Activated T-cell treated with anti-CD3 and anti-CD28 coated beads, Interleukin-2, amount 50 U/mL, for 24 hours (primary cell): ENCODE results near the gene ASPM.
"Not testable (repeated sequence)": the region's sequence is repeated elsewhere in the genome, so short reads cannot be mapped to it uniquely, and the experiment has no call there.

ENCODE experiments used
- DNase-seq: peaks from one replicate; pipeline ENCODE4 v3.0.0-alpha.2; 2020
- H3K27ac Mint-ChIP-seq: 2 replicates; pipeline ENCODE4 v1.8.0; 2020; ENCODE audit warnings: mild to moderate bottlenecking, mixed read lengths
- H3K27me3 Mint-ChIP-seq: 2 replicates; pipeline ENCODE4 v1.8.0; 2020; ENCODE audit warnings: mixed read lengths
- H3K36me3 Mint-ChIP-seq: 2 replicates; pipeline ENCODE4 v1.8.0; 2020; ENCODE audit warnings: low read depth, mixed read lengths
- H3K4me1 Mint-ChIP-seq: 2 replicates; pipeline ENCODE4 v1.8.0; 2020; ENCODE audit warnings: low read depth, mixed read lengths
- H3K4me3 Mint-ChIP-seq: 2 replicates; pipeline ENCODE4 v1.8.0; 2020; ENCODE audit warnings: mild to moderate bottlenecking, moderate library complexity, mixed read lengths
- H3K9me3 Mint-ChIP-seq: 2 replicates; pipeline ENCODE4 v1.8.0; 2020; ENCODE audit warnings: mixed read lengths

Gene ASPM

DNA sequence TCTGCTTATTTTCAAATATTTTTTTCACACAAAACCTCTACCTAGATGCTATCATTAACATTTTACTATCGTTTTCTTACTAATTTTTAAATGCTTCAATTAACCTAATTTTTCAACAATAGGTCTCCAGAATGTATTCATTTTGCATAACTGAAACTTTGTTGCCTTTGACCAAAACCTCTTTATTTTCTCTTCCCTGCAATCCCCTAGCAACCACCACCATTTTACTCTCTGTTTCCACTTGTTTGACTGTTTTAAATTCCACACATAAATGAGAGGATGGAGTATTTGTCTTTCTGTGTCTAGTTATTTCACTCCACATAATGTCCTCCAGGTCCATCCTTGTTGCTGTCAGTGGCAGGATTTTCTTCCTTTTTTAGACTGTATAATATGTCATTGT is 69.9 kb downstream of the ASPM start:
- DNase-seq, result no peak
- no peak overlapping the region for H3K27ac Mint-ChIP-seq
- peaks cover 16% of the 10 kb centered on the region for H3K9me3 Mint-ChIP-seq

DNA sequence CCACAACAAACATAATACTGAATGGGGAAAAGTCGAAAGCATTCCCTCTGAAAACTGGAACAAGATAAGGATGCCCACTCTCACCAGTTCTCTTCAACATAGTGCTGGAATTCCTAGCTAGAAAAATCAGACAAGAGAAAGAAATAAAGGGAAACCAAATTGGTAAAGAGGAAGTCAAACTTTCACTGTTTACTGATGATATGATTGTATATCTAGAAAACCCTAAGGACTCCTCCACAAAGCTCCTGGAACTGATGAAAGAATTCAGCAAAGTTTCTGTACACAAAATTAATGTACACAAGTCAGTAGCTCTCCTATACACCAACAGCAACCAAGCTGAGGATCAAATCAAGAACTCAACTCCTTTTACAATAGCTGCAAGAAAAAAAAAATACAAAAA is 72.5 kb downstream of the ASPM start:
- no peak overlapping the region for H3K4me3 Mint-ChIP-seq
- peaks cover 9% of the 10 kb centered on the region for H3K27me3 Mint-ChIP-seq
- H3K36me3 Mint-ChIP-seq, result no peaks in the 10 kb centered on the region

More for the DNA sequence above, 69.9 kb downstream of the ASPM start:
- Mint-ChIP-seq H3K4me1 (no peaks in the 10 kb centered on the region), H3K4me3 (no peak overlapping the region), H3K27me3 (peaks cover 10% of the 10 kb centered on the region), H3K36me3 (peaks cover under 1% of the 10 kb centered on the region)

DNA sequence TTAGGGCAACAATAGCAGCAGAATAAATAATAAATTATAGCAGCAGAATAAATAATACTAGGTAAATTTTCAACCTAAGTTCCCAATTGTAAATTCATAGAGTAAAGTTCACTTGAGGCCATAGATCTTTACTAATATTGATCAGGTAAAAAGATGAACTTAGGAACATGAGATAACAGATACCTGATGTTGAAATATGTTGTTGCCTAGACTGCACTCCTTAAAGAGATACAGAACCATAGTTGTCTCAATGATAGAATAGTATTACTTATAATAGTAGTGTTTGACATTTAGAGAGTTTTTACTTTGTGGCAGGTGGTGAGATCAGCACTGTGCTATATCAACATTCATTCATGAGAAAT is 79.0 kb downstream of the ASPM start:
- no peaks in the 10 kb centered on the region for H3K4me1 Mint-ChIP-seq
- DNase-seq, result no peak
- no peak overlapping the region for H3K27ac Mint-ChIP-seq
- H3K9me3 Mint-ChIP-seq, result peaks cover 2% of the 10 kb centered on the region
- no peak overlapping the region for H3K4me3 Mint-ChIP-seq
- peaks cover 2% of the 10 kb centered on the region for H3K27me3 Mint-ChIP-seq
- no peaks in the 10 kb centered on the region for H3K36me3 Mint-ChIP-seq

More for the DNA sequence above, 72.5 kb downstream of the ASPM start:
- no peaks in the 10 kb centered on the region for H3K4me1 Mint-ChIP-seq
- DNase-seq, result no peak
- peaks cover 2% of the 10 kb centered on the region for H3K9me3 Mint-ChIP-seq
- H3K27ac Mint-ChIP-seq, result no peak overlapping the region

DNA sequence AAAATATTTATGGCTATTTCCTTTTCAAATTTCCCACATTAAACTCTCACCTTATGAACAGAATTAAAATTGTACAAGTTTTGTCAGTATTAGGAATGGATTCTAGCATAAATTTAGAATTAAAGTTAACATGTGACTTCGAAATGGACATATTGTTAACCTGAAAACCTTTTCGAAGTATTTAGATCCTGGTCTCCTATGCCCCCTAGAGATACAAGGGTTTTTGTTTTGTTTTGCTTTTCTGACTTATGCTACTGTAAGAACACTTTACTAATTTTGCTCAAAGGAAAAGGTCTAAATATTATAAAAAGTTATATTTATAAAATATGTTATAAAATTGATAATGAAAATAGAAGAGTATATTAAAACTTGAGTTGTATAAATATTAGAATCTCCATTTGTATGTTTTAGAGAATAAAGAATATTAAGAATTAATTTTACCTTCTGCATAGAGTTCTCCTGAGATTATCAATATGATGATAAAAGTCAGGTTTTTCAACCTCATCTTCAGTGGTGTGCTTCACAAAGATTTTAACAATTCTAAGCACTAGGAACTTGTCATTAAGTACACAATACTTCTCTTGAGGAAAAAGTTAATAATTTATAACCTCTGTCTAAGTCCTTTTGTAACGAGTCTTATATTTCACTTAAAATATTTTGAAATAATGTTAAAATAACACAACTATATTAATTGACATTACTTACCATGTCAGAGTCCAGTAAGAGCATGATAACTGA is 79.6 kb downstream of the ASPM start, which contains the start of gene F13B:
F13B (minus strand) TSS at position 542 of the 738 bp plus-strand sequence; CDS start at position 505, 37 bp downstream.
- no peaks in the 10 kb centered on the region for H3K36me3 Mint-ChIP-seq
- H3K27ac Mint-ChIP-seq, result no peak within 1 kb of the TSS
- DNase-seq, result no peak
- peaks cover 2% of the 10 kb centered on the region for H3K9me3 Mint-ChIP-seq
- H3K4me1 Mint-ChIP-seq, result no peaks in the 10 kb centered on the region
- peaks cover 2% of the 10 kb centered on the region for H3K27me3 Mint-ChIP-seq
- H3K4me3 Mint-ChIP-seq, result no peak within 1 kb of the TSS

DNA sequence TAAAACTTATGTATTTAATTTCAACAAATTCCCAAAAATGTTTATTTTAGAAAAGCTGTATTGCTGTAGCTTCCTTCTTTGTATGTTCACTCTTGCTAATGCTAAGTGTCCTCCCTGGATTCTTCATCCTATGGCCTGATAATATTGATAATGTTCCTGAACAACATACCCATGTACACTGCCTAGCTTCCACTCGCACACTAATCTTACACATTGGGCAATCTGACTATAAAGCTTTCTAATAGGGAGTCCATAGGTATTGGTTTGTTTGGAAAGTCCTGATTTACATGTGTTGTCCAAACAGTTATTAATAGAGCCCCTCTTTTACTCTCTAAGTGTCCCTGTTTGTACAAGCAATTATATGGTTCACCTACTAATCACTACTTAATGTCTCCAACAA is 80.2 kb downstream of the ASPM start:
- Mint-ChIP-seq H3K4me1 (no peaks in the 10 kb centered on the region), H3K36me3 (no peaks in the 10 kb centered on the region), H3K27me3 (peaks cover 2% of the 10 kb centered on the region), H3K27ac (no peak overlapping the region), H3K9me3 (peaks cover 2% of the 10 kb centered on the region), H3K4me3 (no peak overlapping the region)
- no peak for DNase-seq

DNA sequence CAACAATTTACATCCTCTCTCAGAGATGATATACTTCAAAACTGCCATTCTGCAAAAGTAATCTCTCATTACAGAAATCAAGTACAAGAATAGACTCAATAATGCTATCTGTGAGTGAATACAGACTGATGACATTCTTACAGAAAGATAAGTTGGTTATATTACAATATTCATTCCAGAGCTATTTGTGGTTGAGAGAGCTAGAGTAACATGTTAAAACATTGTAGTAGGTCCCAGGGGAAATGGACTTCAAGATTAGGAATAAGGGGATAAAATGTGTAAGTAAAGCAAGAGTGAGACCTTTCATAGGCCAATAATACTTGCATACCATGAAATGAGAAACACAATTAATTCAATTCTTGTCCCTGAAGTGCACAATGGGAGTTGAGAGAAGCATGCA is 80.9 kb downstream of the ASPM start:
- Mint-ChIP-seq H3K9me3 (peaks cover 2% of the 10 kb centered on the region), H3K4me3 (no peak overlapping the region), H3K27me3 (peaks cover 2% of the 10 kb centered on the region), H3K36me3 (no peaks in the 10 kb centered on the region), H3K4me1 (no peaks in the 10 kb centered on the region), H3K27ac (no peak overlapping the region)
- no peak for DNase-seq

DNA sequence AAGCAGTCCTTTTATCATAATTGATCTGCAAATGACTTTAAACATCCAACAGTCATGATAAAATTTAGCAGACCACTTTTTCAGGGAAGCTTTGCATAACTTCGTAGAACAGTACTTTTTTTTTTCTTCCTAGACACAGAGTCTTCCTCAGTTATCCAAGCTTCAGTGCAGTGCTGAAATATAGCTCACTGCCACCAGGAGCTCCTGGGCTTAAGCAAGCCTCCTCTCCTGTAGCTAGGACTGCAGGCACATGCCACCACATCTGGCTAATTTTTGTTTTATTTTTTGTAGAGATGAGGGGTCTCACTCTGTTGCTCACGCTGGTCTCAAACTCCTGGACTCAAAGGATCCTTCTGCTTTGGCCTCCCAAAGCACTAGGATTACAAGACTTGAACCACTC is 83.3 kb downstream of the ASPM start:
- H3K27ac Mint-ChIP-seq, result no peak overlapping the region
- H3K4me1 Mint-ChIP-seq, result no peaks in the 10 kb centered on the region

DNA sequence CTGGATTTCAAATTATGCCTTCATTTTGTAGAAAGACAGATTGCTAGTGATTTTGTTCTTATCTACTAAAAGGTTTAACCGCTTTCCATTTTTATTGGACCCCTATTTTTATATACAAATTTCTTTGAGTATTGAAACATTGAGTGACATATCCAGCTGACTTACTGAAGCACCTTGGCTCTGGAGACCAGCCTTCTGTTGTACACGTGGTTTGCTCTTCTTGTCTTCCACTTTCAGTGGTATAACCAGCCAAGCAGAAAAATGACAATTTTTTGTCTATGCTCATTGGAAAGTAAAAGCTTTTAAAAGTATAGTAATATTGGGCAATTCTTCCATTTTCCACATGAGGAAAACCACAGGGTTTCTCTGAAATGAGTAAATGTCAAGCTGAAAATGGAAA is 83.8 kb downstream of the ASPM start:
- peaks cover 3% of the 10 kb centered on the region for H3K27me3 Mint-ChIP-seq

More for the DNA sequence above, 83.3 kb downstream of the ASPM start:
- no peaks in the 10 kb centered on the region for H3K36me3 Mint-ChIP-seq
- DNase-seq, result no peak
- no peaks in the 10 kb centered on the region for H3K9me3 Mint-ChIP-seq
- peaks cover 3% of the 10 kb centered on the region for H3K27me3 Mint-ChIP-seq
- no peak overlapping the region for H3K4me3 Mint-ChIP-seq

DNA sequence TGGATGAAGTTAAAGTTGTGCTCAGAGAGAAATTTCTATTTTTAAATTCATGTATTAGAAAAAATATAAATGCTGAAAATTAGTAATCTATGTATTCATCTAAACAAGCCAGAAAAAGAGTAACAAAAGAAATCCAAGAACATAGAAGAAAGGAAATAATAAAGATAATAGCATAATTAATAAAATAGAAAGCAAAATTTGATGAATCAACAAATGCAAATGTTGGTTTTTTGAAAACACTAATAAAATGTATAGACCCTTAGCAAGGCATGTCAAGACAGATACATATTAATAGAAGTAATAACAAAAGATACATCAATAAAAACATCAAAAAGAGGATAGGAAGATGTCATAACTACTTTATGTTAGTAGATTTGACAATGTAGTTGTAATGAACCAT is 97.4 kb downstream of the ASPM start:
- no peak for DNase-seq
- Mint-ChIP-seq H3K9me3 (peaks cover 4% of the 10 kb centered on the region), H3K27ac (no peak overlapping the region), H3K27me3 (peaks cover 16% of the 10 kb centered on the region), H3K4me1 (no peaks in the 10 kb centered on the region), H3K36me3 (no peaks in the 10 kb centered on the region), H3K4me3 (no peak overlapping the region)

More for the DNA sequence above, 83.8 kb downstream of the ASPM start:
- DNase-seq, result no peak
- no peaks in the 10 kb centered on the region for H3K9me3 Mint-ChIP-seq
- no peak overlapping the region for H3K27ac Mint-ChIP-seq
- no peaks in the 10 kb centered on the region for H3K36me3 Mint-ChIP-seq
- no peak overlapping the region for H3K4me3 Mint-ChIP-seq
- no peaks in the 10 kb centered on the region for H3K4me1 Mint-ChIP-seq

DNA sequence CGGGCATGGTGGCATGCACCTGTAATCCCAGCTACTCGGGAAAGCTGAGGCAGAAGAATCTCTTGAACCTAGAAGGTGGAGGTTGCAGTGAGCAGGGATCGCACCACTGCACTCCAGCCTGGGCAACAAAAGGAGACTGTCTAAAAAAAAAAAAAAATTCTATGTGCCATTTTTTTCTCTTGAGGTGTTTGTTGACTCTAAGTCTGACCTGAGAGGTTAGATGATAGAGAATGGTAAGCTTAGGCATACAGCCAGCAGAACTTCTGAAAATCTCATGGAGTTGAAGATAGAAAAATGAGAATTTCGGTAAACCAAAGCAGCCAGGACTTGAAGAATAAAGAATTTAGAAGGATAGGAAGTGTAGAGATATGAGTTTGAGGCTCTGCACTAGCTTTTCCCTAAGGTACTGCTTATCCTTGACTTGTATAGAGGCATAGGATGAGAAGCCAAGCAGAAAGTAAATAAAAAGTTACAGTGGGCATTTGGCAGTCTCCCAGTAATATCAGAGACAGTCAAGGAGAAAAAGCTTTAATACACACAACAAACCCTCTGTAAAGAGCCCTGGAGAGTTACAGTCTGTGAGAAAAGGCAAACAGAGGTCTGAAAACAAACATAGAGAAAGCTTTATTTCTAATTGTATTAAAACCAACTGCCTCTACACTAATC is 103.7 kb downstream of the ASPM start:
- no peak for DNase-seq
- Mint-ChIP-seq H3K4me1 (peaks cover 2% of the 10 kb centered on the region), H3K27me3 (peaks cover 22% of the 10 kb centered on the region), H3K27ac (no peak overlapping the region), H3K4me3 (no peak overlapping the region), H3K36me3 (no peaks in the 10 kb centered on the region), H3K9me3 (peaks cover 4% of the 10 kb centered on the region)

DNA sequence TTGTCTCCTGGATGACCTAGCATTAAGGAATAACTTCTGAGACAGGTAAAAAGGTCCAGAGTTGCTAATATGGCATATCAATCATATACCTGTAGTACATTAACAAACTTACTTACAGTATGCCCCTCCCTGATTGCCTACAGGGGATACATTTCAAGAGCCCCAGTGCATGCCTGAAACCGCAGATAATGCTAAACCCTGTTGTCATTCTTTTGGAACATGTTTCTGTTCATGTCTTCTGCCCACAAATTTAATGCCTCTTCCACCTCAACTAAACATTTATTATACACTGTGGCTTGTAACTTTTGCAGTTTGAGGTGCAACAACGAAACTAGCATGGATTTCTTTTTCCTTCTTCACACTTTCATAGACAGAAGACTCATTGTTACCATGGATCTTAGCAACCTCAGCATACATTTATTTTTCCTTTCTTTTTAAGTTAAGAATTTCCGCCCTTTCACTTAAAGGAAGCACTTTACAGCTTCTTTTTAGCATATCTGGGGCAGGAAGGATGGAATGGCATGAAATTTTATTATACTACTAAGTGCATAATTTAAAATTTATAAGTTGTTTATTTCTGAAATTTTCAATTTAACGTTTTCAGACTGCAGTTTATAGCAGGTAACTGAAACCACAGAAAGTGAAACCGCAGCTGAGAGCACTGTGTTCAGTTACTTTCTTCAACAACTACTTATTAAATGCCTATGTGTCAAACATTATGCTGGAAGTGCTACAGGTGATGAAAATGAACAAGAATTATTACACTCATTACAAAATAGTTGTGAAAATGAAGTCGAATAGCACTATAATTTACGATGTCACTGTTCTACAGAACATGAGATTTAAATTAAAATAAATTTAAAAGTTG is 104.7 kb downstream of the ASPM start:
- peaks cover 2% of the 10 kb centered on the region for H3K4me1 Mint-ChIP-seq

DNA sequence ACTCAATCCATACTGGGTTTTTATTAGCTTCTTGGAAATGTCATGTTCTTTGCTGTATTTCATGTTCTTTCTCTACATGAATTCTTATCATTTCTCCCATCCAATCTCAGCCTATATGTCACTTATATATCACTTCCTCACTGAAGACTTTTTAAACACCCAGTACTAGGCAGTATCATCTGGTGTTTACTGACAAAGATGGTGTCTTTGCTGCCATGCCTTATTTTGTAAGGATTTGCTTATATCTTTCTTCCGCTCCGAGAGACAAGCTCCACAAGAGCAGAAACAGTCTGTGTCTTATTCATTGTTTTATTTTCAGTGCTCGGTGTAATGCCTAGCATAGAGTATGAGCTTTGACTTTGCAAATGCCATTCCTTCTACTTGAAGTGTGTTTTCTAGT is 109.6 kb downstream of the ASPM start:
- Mint-ChIP-seq H3K36me3 (no peaks in the 10 kb centered on the region), H3K27ac (no peak overlapping the region), H3K9me3 (no peaks in the 10 kb centered on the region), H3K4me3 (no peak overlapping the region), H3K4me1 (peaks cover 2% of the 10 kb centered on the region), H3K27me3 (peaks cover 6% of the 10 kb centered on the region)
- no peak for DNase-seq

More for the DNA sequence above, 104.7 kb downstream of the ASPM start:
- H3K36me3 Mint-ChIP-seq, result no peaks in the 10 kb centered on the region
- peaks cover 22% of the 10 kb centered on the region for H3K27me3 Mint-ChIP-seq
- no peak overlapping the region for H3K4me3 Mint-ChIP-seq
- DNase-seq, result no peak
- no peaks in the 10 kb centered on the region for H3K9me3 Mint-ChIP-seq
- H3K27ac Mint-ChIP-seq, result no peak overlapping the region

DNA sequence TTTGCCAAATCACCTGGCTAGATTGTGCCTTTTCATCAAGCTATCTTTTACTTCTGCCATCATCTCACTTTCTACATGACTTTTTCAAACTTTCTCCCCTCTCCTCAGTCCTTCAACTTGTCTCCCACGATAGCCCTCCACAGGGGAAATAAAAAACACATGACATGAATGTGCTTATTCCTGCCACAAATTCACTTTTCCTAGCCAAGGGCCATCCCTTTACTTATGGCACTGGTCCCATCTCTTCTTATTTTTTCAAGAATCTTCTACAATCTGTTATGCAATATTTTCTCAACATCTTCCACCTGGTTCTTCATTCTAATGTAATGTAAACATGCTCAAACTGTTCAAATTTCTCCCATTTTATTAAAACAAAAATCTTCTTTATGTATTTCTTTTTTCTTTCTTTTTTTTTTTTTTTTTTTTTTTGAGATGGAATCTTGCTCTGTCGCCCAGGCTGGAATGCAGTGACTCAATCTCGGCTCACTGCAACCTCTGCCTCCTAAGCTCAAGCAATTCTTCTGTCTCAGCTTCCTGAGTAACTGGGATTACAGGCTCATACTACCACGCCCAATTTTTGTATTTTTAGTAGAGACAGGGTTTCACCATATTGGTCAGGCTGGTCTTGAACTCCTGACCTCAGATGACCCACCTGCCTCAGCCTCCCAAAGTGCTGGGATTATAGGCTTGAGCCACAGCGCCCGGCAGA is 111.7 kb downstream of the ASPM start:
- not testable (repeated sequence) for H3K36me3 Mint-ChIP-seq, H3K27ac Mint-ChIP-seq, H3K9me3 Mint-ChIP-seq, H3K4me3 Mint-ChIP-seq, H3K4me1 Mint-ChIP-seq, DNase-seq, H3K27me3 Mint-ChIP-seq
